GM10266 (cell line): ENCODE data around the gene TBC1D22A.

ENCODE experiments used
- DNase-seq: peaks from one replicate; pipeline ENCODE4 v3.0.0; 2012; ENCODE audit errors: extremely low spot score
- CTCF ChIP-seq: IDR thresholded peaks from 2 replicates; pipeline ENCODE4 v1.5.1; 2012; ENCODE audit warnings: mild to moderate bottlenecking, low read depth; ENCODE audit not compliant: control insufficient read depth, insufficient read depth; ENCODE audit errors: missing control alignments

The TBC1D22A gene

GRCh38 chr22:46953968-46954765 is 191.7 kb downstream of the TBC1D22A start:
- TF ChIP-seq CTCF, result no peak
- no peak for DNase-seq

- TF ChIP-seq CTCF, result no peak
- no peak for DNase-seq
These were observed 192.3 kb downstream of the TBC1D22A start for GRCh38 chr22:46954781-46955180.

- TF ChIP-seq CTCF, result no peak
- no peak for DNase-seq
These were observed 194.2 kb downstream of the TBC1D22A start for GRCh38 chr22:46956498-46957215.

- no peak for DNase-seq
- no peak for TF ChIP-seq CTCF
These were observed 195.1 kb downstream of the TBC1D22A start for GRCh38 chr22:46957521-46957920.

GRCh38 chr22:46958191-46958590 is 195.7 kb downstream of the TBC1D22A start:
- no peak for TF ChIP-seq CTCF

GRCh38 chr22:46958658-46959057 is 196.2 kb downstream of the TBC1D22A start:
- TF ChIP-seq CTCF, result no peak
- DNase-seq, result no peak

More at GRCh38 chr22:46958191-46958590, 195.7 kb downstream of the TBC1D22A start:
- DNase-seq, result no peak

GRCh38 chr22:46959369-46959768 is 196.9 kb downstream of the TBC1D22A start:
- DNase-seq, result no peak
- no peak for TF ChIP-seq CTCF
